HG03460 (cell line): Measurements from ENCODE around the gene MBNL2.

Experiments
- ATAC-seq: cut with Tn5 transposase; IDR thresholded peaks from one replicate; pipeline ENCODE4 v1.9.1; 2021; ENCODE audit not compliant: unreplicated experiment

The MBNL2 gene

GRCh38 chr13:97369261-97369893 is 147.2 kb downstream of the MBNL2 start:
- ATAC-seq, result peak; percentile 81

DNA sequence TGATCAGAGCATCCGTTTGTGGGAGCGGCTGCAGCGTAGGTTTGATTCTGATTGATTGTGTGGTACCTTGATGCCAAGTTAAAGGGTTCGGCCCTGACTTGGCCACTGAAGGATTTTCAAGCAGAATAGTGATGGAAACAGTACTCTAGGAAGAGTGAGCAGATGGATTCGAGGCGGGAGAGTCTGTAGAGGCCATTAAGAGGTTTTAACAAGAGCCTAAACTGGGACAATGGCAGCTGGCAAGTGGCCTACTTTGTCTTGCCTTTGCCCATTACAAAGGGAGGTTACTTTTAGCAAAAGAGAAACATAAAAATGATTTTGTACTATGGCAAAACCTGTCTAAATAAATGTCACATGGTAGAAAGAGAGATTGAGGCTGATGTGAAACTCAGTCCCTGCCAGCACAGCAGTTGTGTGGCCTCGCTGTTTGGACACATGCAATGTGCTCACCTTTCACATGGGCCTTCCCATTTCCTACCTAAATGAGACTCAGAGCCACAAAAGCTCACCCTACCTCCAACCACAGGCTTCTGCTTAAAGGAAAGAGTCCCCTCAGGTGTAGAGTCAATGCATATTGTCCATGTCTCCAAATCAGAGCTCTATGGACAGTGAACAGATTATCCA is 149.5 kb downstream of the MBNL2 start:
- no peak for ATAC-seq

DNA sequence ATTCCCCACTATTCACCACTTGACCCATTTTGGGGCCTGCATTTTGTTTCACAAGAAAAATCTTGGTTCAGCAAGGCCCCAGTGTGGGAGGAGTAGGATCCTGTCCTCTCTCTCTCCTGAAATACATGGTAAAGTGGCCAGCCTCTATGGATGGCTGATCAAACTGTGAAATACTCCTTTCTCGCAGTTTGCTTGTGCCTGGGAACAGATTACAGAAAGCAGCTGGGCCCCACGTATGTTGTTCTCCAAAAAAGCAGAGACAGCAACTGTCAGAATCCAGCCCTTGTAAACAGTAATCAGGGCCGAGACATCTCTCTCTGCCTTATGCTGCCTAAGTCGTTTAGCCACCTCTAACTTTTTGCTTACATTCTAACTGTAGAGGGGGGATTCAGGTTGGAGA is 150.8 kb downstream of the MBNL2 start:
- ATAC-seq, result no peak

DNA sequence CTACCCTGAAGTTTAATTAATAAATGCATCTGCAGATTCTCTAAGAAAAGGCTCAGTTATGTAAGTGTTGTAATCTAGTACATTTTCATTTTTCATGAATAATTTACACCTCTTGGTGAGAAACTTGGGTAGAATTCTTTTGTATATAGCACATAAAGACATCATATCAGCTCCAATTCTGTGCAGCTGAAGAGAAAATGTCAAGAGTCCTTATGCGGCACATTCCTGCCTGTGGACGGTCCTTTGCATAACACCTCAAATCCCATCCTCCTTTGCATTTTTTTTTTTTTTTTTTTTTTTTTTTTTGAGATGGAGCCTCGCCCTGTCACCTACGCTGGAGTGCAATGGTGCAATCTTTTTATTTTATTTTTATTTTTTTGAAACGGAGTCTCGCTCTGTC is 151.7 kb downstream of the MBNL2 start:
- ATAC-seq, result no peak

DNA sequence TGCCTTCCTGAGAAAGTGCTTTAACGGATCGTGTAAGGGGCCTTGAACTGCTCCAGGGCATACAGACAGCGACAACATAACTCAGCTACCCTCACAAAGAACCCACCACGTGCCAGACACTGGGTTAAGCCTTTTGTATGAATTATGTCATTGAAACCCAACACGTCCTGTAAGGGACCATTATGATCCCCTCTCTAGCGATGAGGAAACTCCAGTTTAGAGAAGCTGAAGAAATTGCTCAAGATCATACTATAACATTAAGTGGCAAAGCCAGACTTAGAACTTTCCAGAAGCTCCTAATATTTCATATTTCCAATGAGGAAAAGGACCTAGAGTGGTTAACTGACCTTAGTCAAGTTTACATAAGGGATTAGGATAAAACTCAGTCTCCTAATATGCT is 154.8 kb downstream of the MBNL2 start:
- no peak for ATAC-seq

- ATAC-seq, result no peak
Observed at GRCh38 chr13:97379386-97379785, 157.3 kb downstream of the MBNL2 start.

- no peak for ATAC-seq
Observed at GRCh38 chr13:97380696-97381095, 158.6 kb downstream of the MBNL2 start.

GRCh38 chr13:97381189-97381588 is 159.1 kb downstream of the MBNL2 start:
- ATAC-seq, result no peak

GRCh38 chr13:97382276-97382675 is 160.1 kb downstream of the MBNL2 start:
- ATAC-seq, result no peak

GRCh38 chr13:97384371-97384770 is 162.2 kb downstream of the MBNL2 start:
- ATAC-seq, result no peak

DNA sequence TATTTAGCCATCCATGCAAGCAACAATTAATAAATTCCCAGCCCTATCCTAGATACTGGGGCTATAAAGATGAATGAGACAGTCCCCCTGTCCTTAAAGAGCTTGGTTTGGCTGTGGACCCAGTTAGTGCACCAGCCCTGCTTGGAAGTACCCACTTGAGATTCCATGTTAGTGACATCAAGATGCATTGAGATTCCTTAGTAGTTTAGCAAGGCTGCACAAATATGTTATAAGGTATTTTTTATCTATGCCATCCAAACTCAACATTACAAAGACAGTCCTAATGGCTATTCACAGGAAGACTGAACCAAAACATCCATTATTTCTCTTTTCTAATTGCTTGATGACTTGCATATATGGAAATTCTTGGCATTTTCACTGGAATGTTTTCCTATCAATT is 163.0 kb downstream of the MBNL2 start:
- no peak for ATAC-seq

GRCh38 chr13:97385854-97386253 is 163.7 kb downstream of the MBNL2 start:
- ATAC-seq, result no peak

GRCh38 chr13:97386801-97387484 is 164.8 kb downstream of the MBNL2 start:
- ATAC-seq, result no peak

DNA sequence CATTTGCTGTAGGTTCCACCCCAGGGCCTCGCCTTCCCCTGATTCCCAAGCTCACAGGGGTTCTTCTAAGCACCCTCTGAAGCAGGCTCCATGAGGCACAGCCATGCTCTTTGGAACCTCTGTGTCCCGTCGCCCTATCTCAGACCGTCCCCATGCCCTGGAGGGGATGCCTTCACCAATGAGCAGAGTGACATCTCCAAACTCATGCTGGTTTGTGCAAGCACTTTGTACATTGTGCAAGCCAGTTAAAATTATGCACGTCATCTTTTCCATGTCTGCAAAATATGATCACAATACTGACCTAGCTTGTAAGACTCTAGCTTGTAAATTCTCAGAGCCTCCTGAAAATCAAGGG is 165.3 kb downstream of the MBNL2 start:
- no peak for ATAC-seq

DNA sequence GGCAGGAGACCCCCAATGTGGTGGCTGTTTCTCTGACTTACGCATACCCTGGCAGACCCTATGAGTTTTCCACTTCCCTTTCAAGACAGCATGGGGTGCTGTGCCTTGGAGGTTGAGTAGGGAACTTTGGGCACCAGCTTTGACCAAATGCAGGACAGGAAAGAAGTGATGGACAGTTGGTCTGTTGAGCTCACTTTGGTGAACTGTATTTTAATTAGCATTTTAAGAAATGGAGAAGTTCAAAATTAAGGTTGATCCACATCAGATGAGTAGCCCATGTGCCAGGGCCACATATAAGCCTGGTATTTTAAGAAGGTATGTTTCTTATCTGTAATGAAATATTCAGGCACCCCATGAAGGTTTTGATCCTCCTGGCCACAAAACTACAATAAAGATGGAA is 165.8 kb downstream of the MBNL2 start:
- no peak for ATAC-seq

DNA sequence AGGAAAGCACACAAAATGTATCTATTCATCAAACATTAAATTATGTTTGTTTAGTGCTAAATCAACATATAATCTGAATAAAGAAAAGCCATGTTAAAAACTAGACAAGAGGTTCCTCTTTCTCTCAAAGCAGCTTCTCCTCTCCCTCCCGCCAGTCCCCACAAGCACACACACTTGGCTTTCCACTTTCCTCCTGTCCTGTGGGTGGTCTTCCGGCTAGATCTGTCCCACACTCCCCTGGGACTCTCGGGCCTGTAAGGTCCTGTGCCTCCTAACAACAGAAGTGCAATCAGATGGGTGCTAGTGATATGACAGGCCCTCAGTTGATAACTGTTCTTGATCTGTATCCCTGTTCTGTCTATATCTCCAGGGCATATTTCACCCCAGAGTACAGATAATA is 166.2 kb downstream of the MBNL2 start:
- ATAC-seq, result no peak

- ATAC-seq, result no peak
Observed at GRCh38 chr13:97390941-97391600, 168.9 kb downstream of the MBNL2 start.

- no peak for ATAC-seq
Observed at GRCh38 chr13:97392020-97392419, 169.9 kb downstream of the MBNL2 start.

DNA sequence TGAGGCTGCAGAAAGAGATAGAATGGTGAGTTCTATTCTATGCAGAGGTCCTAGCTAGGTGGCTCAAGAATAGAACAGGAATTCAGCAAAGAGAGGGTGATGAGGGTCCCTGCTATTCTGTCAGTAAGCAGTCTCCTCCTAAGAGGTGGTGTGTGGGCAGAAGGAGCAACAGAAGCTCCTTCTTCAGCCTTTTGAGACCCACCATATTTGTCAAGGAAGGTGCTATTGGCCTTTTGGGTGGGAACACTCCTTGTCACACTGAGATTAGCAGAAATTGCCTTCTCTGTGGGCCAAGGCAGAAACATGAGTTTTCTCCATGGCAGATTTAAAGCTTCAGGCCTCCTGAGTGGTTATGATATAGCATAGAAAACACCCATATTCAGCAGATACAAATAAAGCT is 172.4 kb downstream of the MBNL2 start:
- no peak for ATAC-seq

- no peak for ATAC-seq
Observed at GRCh38 chr13:97395447-97396136, 173.5 kb downstream of the MBNL2 start.

GRCh38 chr13:97397267-97397666 is 175.1 kb downstream of the MBNL2 start:
- ATAC-seq, result no peak
